ENCODE data around the gene ARID4B. TPM values are rescaled to one million over a fixed set of nuclear protein-coding genes. Genes with fewer than 3 reads are reported as not detected.

The ARID4B gene
- polyA plus RNA-seq, 2 of the 4 experiments (the other 2 are of a cell fraction) = 14.9 to 16.0 TPM

- no peak for TF ChIP-seq TFCP2L1 (CRISPR knock-in tag; IDR thresholded peaks at IDR 0.05)
- TF ChIP-seq CBX8 (IDR thresholded peaks at IDR 0.05) = no peak
These were observed 73.3 kb downstream of the ARID4B start (continued) for GRCh38 chr1:235254721-235255120.

- 5% methylated on average over 2 of the region's 2 CpGs for WGBS (ENCODE audit: missing lambda C conversion rate)
- ATAC-seq (peak; percentile 97 to 100), DNase-seq (ENCODE audit: low read depth in 1 of 2, low spot score in 1 of 2) (peak; percentile 40 to 73), FAIRE-seq (peak; percentile 18)
- CTCF ChIA-PET = interaction anchor here (0.5 to 4.4 kb wide), 20 partner anchors 8 to 531 kb away, joined by 3 to 42 read pairs (median 3); no protein-coding TSS in a partner anchor
- H3K27ac ChIP-seq = no peak overlapping the region
- no peak overlapping the region for H3K4me3 ChIP-seq
- POLR2A ChIA-PET = interaction anchor here (1.1 kb wide), 1 partner anchor 75 kb away, joined by 4 read pairs; the partner anchor contains the start of genes ARID4B and GGPS1
- no peaks in the 10 kb centered on the region for H3K9me3 ChIP-seq
- peak in 1 of 2 experiments; percentile 71; a peak in 2 of 4 replicates for TF ChIP-seq CEBPB (IDR thresholded peaks at IDR 0.05)
- no peak for TF ChIP-seq RNF2 (IDR thresholded peaks at IDR 0.05; ENCODE audit: borderline replicate concordance, low read depth)
- no peak for TF ChIP-seq SREBF2 (IDR thresholded peaks at IDR 0.05)
- no peak for TF ChIP-seq TFCP2L1 (CRISPR knock-in tag; IDR thresholded peaks at IDR 0.05)
- TF ChIP-seq FOXS1 (CRISPR knock-in tag; IDR thresholded peaks at IDR 0.05) = no peak
- TF ChIP-seq MYC (IDR thresholded peaks at IDR 0.05; ENCODE audit: borderline replicate concordance, low read length) = no peak
- peak; percentile 85 for TF ChIP-seq SMC3 (IDR thresholded peaks at IDR 0.05)
- no peak for TF ChIP-seq ELK1 (IDR thresholded peaks at IDR 0.05; ENCODE audit: low read depth, low read length)
- no peak for TF ChIP-seq CBX2 (IDR thresholded peaks at IDR 0.05; ENCODE audit: borderline replicate concordance, low read depth)
- no peak for TF ChIP-seq PHF8 (IDR thresholded peaks at IDR 0.05; ENCODE audit: borderline replicate concordance, low read depth)
- TF ChIP-seq RAD21 (conservative IDR thresholded peaks at IDR 0.05 in 1 of 2, IDR thresholded peaks at IDR 0.05 in 1 of 2) = peak; percentile 88 to 89
- TF ChIP-seq CTCF (IDR thresholded peaks at IDR 0.05) = peak; percentile 94
- TF ChIP-seq USF2 (IDR thresholded peaks at IDR 0.05) = no peak
- TF ChIP-seq HOXB13 (CRISPR knock-in tag; IDR thresholded peaks at IDR 0.05; ENCODE audit: low read depth) = no peak
- no peak for TF ChIP-seq NFE2L2 (conservative IDR thresholded peaks at IDR 0.05; ENCODE audit: low read length)
- peaks cover 6% of the 10 kb centered on the region; the same call in 1 of the 3 replicates for H3K4me1 ChIP-seq
- H3K4me2 ChIP-seq = no peak overlapping the region
These were observed 74.6 kb downstream of the ARID4B start for GRCh38 chr1:235253219-235253962.

- Histone ChIP-seq H3K4me3 (no peak overlapping the region), H3K4me1 (peaks cover 16% of the 10 kb centered on the region), H3K4me2 (no peak overlapping the region), H3K9me3 (no peaks in the 10 kb centered on the region), H3K27ac (no peak overlapping the region)
- ChIA-PET CTCF (interaction anchor here (4.4 kb wide), 1 partner anchor 165 kb away, joined by 42 read pairs; no protein-coding TSS in a partner anchor), POLR2A (no interaction called here)
- 88% methylated on average over 3 of the region's 3 CpGs for WGBS (ENCODE audit: missing lambda C conversion rate)
- FAIRE-seq (no peak), DNase-seq (ENCODE audit: low read depth in 1 of 2, low spot score in 1 of 2) (no peak), ATAC-seq (no peak)
- no peak for TF ChIP-seq E2F6 (IDR thresholded peaks at IDR 0.05; ENCODE audit: borderline replicate concordance, low read depth)
- TF ChIP-seq ATOH8 (CRISPR knock-in tag; IDR thresholded peaks at IDR 0.05; ENCODE audit: low read depth) = no peak
- TF ChIP-seq NR3C1 (IDR thresholded peaks at IDR 0.05) = no peak
- TF ChIP-seq KDM1A (IDR thresholded peaks at IDR 0.05; ENCODE audit: low read depth) = no peak
- TF ChIP-seq EHF (CRISPR knock-in tag; IDR thresholded peaks at IDR 0.05) = no peak
- TF ChIP-seq MYC (IDR thresholded peaks at IDR 0.05; ENCODE audit: borderline replicate concordance, low read length) = no peak
- TF ChIP-seq RAD21 (conservative IDR thresholded peaks at IDR 0.05 in 1 of 2, IDR thresholded peaks at IDR 0.05 in 1 of 2) = no peak
- no peak for TF ChIP-seq HMGXB4 (CRISPR knock-in tag; IDR thresholded peaks at IDR 0.05; ENCODE audit: borderline replicate concordance)
- no peak for TF ChIP-seq PHF8 (IDR thresholded peaks at IDR 0.05; ENCODE audit: borderline replicate concordance, low read depth)
- no peak for TF ChIP-seq CTCF (IDR thresholded peaks at IDR 0.05)
- TF ChIP-seq ESRRA (IDR thresholded peaks at IDR 0.05; ENCODE audit: borderline replicate concordance, low read length) = no peak
These were observed 77.5 kb downstream of the ARID4B start for GRCh38 chr1:235250430-235250829.
